ENCODE measurements around the gene RAB15.
A peak's percentile ranks its signal among the peaks of the same experiment; 100 is the strongest.

RAB15 gene

DNA sequence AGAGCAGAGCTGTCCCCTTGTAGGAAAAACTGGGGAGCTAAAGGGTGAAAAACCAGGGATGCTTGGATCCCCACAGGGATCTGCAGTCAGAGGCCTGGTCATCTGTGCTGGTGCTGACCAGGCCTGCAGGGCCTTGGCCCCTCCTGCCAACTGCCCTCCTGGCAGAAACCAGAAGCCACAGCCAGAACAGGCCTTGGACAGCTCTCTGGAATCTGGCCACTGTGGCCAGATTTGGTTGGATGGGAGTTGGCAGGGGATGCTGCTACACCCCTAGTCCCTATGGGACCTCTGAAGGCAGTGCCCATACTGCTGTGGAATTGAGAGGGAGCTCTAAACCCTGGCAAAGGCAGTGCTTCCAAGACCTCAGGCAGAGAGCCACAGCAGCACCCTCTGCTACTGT is 20.4 kb downstream of the RAB15 start:
- H3K4me1 ChIP-seq: peaks cover 49% of the 10 kb centered on the region
- H3K79me2 ChIP-seq: peaks cover 7% of the 10 kb centered on the region
- no peaks in the 10 kb centered on the region for H3K36me3 ChIP-seq (ENCODE audit: control insufficient read depth, insufficient read depth, low read length)
- H3K27me3 ChIP-seq (ENCODE audit: control insufficient read depth, insufficient read depth, low read length): no peaks in the 10 kb centered on the region
- no peak overlapping the region for H3K4me3 ChIP-seq (ENCODE audit: low read depth, low read length)
- H2AFZ ChIP-seq: no peak overlapping the region
- peak overlapping the region; percentile 90 for H3K27ac ChIP-seq
- H3K9ac ChIP-seq: no peak overlapping the region
- H3K9me3 ChIP-seq (ENCODE audit: control insufficient read depth, low read length): no peaks in the 10 kb centered on the region
- no peak overlapping the region for H3K4me2 ChIP-seq (ENCODE audit: low read length)
- TF ChIP-seq, protein P1, sequence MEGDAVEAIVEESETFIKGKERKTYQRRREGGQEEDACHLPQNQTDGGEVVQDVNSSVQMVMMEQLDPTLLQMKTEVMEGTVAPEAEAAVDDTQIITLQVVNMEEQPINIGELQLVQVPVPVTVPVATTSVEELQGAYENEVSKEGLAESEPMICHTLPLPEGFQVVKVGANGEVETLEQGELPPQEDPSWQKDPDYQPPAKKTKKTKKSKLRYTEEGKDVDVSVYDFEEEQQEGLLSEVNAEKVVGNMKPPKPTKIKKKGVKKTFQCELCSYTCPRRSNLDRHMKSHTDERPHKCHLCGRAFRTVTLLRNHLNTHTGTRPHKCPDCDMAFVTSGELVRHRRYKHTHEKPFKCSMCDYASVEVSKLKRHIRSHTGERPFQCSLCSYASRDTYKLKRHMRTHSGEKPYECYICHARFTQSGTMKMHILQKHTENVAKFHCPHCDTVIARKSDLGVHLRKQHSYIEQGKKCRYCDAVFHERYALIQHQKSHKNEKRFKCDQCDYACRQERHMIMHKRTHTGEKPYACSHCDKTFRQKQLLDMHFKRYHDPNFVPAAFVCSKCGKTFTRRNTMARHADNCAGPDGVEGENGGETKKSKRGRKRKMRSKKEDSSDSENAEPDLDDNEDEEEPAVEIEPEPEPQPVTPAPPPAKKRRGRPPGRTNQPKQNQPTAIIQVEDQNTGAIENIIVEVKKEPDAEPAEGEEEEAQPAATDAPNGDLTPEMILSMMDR (IDR thresholded peaks at IDR 0.05): no peak

DNA sequence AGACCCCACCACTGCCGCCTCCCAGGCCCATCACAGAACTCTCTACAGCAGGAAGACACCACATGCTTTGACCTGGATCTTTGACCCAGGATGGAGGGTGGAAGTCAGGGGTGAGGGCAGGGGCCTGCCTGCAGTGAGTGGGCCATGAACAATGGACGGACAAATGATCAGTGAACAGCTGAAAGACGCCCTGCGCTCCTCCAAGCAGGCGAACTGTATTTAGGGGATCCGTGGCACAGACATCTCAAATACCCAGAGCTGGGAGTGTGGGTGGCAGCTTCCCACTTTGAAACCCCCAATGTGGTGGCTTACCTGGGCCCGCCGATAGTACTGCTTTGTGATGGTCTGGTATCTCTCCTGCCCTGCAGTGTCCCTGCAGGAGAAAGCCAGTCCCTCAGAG is 20.8 kb downstream of the RAB15 start:
- Histone ChIP-seq H3K27me3 (ENCODE audit: control insufficient read depth, insufficient read depth, low read length) (no peaks in the 10 kb centered on the region), H3K4me2 (ENCODE audit: low read length) (no peak overlapping the region), H3K27ac (peak overlapping the region; percentile 90), H3K4me3 (ENCODE audit: low read depth, low read length) (no peak overlapping the region), H2AFZ (no peak overlapping the region), H3K36me3 (ENCODE audit: control insufficient read depth, insufficient read depth, low read length) (no peaks in the 10 kb centered on the region), H3K9ac (no peak overlapping the region), H3K9me3 (ENCODE audit: control insufficient read depth, low read length) (no peaks in the 10 kb centered on the region), H3K79me2 (peaks cover 7% of the 10 kb centered on the region), H3K4me1 (peaks cover 49% of the 10 kb centered on the region)
- TF ChIP-seq, protein P1 (IDR thresholded peaks at IDR 0.05): no peak

DNA sequence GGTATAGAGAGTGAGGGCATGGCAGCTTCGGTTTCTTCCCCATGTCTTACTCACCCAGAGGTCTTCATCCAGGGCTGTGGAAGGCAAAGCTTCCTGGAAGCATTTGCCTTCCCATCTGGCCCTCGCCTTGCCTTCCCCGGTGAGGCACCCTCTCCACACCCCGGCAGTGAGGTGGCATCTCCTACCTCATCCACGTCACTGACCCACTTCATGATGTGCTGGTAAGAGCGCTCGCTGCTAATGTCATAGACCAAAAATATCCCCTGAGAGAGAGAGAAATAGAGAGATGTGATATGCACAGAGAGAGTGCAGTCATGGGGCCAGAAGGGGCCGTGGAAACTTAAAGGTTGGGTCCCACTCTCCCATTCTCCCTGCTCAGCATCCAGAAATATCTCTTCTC is 21.2 kb downstream of the RAB15 start:
- H2AFZ ChIP-seq: no peak overlapping the region
- peaks cover 48% of the 10 kb centered on the region for H3K4me1 ChIP-seq
- peak overlapping the region; percentile 90 for H3K27ac ChIP-seq
- no peaks in the 10 kb centered on the region for H3K36me3 ChIP-seq (ENCODE audit: control insufficient read depth, insufficient read depth, low read length)
- H3K4me3 ChIP-seq (ENCODE audit: low read depth, low read length): no peak overlapping the region
- no peak overlapping the region for H3K4me2 ChIP-seq (ENCODE audit: low read length)
- H3K27me3 ChIP-seq (ENCODE audit: control insufficient read depth, insufficient read depth, low read length): no peaks in the 10 kb centered on the region
- H3K9me3 ChIP-seq (ENCODE audit: control insufficient read depth, low read length): no peaks in the 10 kb centered on the region
- no peak overlapping the region for H3K9ac ChIP-seq
- TF ChIP-seq, protein P1 (IDR thresholded peaks at IDR 0.05): no peak
- H3K79me2 ChIP-seq: peaks cover 7% of the 10 kb centered on the region

DNA sequence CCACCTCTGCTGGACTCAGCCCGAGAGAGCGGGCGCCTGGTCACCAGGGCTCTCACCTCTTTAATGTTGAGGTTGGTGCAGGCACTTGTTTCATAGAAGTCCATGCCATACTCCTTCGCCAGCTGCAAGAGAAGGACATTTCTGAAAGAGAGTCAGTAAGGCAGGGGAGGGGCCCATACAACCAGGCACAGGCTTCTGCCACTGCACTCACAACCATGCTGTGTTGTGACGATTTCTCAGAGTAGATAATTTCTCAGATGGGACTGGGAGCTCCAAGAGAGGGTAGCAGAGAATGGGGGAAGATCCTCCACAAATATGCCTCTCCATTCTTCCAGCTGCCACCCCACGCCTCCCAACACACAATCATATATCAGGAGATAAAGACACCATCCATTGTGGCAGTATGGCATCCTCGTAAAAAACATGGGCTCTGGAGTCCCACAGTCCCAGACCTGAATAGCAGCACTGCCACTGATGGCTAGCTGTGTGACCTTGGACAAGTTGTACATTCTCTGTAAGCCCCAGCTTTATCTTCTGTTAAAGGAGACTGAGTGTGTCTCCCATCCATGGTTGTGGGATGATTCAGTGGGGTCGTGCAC is 23.4 kb downstream of the RAB15 start:
- no peak overlapping the region for H2AFZ ChIP-seq
- no peaks in the 10 kb centered on the region for H3K36me3 ChIP-seq (ENCODE audit: control insufficient read depth, insufficient read depth, low read length)
- H3K79me2 ChIP-seq: peaks cover 10% of the 10 kb centered on the region
- H3K4me3 ChIP-seq (ENCODE audit: low read depth, low read length): no peak overlapping the region
- no peak overlapping the region for H3K27ac ChIP-seq
- no peaks in the 10 kb centered on the region for H3K9me3 ChIP-seq (ENCODE audit: control insufficient read depth, low read length)
- TF ChIP-seq, protein P1 (IDR thresholded peaks at IDR 0.05): no peak
- H3K4me2 ChIP-seq (ENCODE audit: low read length): no peak overlapping the region
- H3K4me1 ChIP-seq: peaks cover 27% of the 10 kb centered on the region
- H3K27me3 ChIP-seq (ENCODE audit: control insufficient read depth, insufficient read depth, low read length): no peaks in the 10 kb centered on the region
- H3K9ac ChIP-seq: no peak overlapping the region

Data from parathyroid adenoma (tissue), 2 donors.